WTC11 (cell line): ENCODE data around the gene ULK4. TPM values are rescaled to one million over a fixed set of nuclear protein-coding genes. Genes with fewer than 3 reads are reported as not detected.

Source experiments
- ATAC-seq: fragments of 200-7000 bp; cut with Tn5 transposase; 2 replicates; pipeline ENCODE4 v1.10.0; 2021; ENCODE audit warnings: mild to moderate bottlenecking, moderate library complexity
- CTCF ChIA-PET: fragments of 300-600 bp; sonication (Branson Sonifier 250); formaldehyde crosslinking; loops from one replicate; lab custom pipeline; 2021; ENCODE audit warnings: antibody characterized with exemption; lab: Charles Lee
- POLR2A ChIA-PET: fragments of 350-600 bp; sonication (Branson Sonifier 250); formaldehyde crosslinking; loops from one replicate; lab custom pipeline; 2021; ENCODE audit warnings: antibody characterized with exemption; lab: Charles Lee
- DNase-seq: peaks from one replicate; pipeline ENCODE4 v3.0.0; 2021; ENCODE audit warnings: low spot score
- H3K27ac Mint-ChIP-seq: 2 replicates; pipeline ENCODE4 v1.8.0; 2021; ENCODE audit warnings: mixed read lengths
- H3K27me3 Mint-ChIP-seq: 2 replicates; pipeline ENCODE4 v1.8.0; 2021; ENCODE audit warnings: low read depth, mild to moderate bottlenecking, moderate library complexity, mixed read lengths
- H3K36me3 Mint-ChIP-seq: 2 replicates; pipeline ENCODE4 v1.8.0; 2021; ENCODE audit warnings: mixed read lengths
- H3K4me1 Mint-ChIP-seq: 2 replicates; pipeline ENCODE4 v1.8.0; 2022; ENCODE audit warnings: mixed read lengths
- H3K4me3 Mint-ChIP-seq: 2 replicates; pipeline ENCODE4 v1.8.0; 2021; ENCODE audit warnings: mild to moderate bottlenecking, moderate library complexity, mixed read lengths
- H3K9me3 Mint-ChIP-seq: 2 replicates; pipeline ENCODE4 v1.8.0; 2021; ENCODE audit warnings: mixed read lengths
- ARID4B ChIP-seq: sonication (generic); formaldehyde crosslinking; IDR thresholded peaks from 2 replicates; pipeline ENCODE4 v1.8.0; 2023; ENCODE audit warnings: missing genetic modification reagents, mild to moderate bottlenecking, borderline replicate concordance
- E2F4 ChIP-seq: sonication (generic); formaldehyde crosslinking; IDR thresholded peaks from 2 replicates; pipeline ENCODE4 v1.8.1; 2022; ENCODE audit warnings: low read depth, mild to moderate bottlenecking, moderate library complexity, missing genetic modification reagents, borderline replicate concordance
- ESRRA ChIP-seq: sonication (generic); formaldehyde crosslinking; IDR thresholded peaks from 2 replicates; pipeline ENCODE4 v1.8.1; 2022; ENCODE audit warnings: mild to moderate bottlenecking, missing genetic modification reagents, borderline replicate concordance
- GRHL2 ChIP-seq: fragments of 250-450 bp; sonication (Bioruptor Pico); IDR thresholded peaks from 2 replicates; pipeline ENCODE4 v1.8.0; 2022; ENCODE audit warnings: mild to moderate bottlenecking, moderate library complexity; ENCODE audit not compliant: insufficient replicate concordance, severe bottlenecking
- GTF2I ChIP-seq: fragments of 250-450 bp; sonication (Bioruptor Pico); conservative IDR thresholded peaks from 2 replicates; pipeline ENCODE4 v1.4.0; 2021; ENCODE audit warnings: mild to moderate bottlenecking
- HMGXB4 ChIP-seq: sonication (generic); formaldehyde crosslinking; IDR thresholded peaks from 2 replicates; pipeline ENCODE4 v1.8.1; 2023; ENCODE audit warnings: mild to moderate bottlenecking, moderate library complexity, missing genetic modification reagents
- JAZF1 ChIP-seq: fragments of 250-450 bp; sonication (Bioruptor Pico); IDR thresholded peaks from 2 replicates; pipeline ENCODE4 v1.9.0; 2021; ENCODE audit warnings: moderate library complexity, mild to moderate bottlenecking, inconsistent platforms
- MAX ChIP-seq: sonication (generic); formaldehyde crosslinking; IDR thresholded peaks from 2 replicates; pipeline ENCODE4 v1.8.0; 2022; ENCODE audit warnings: mild to moderate bottlenecking, missing genetic modification reagents
- MYBL2 ChIP-seq: sonication (generic); formaldehyde crosslinking; IDR thresholded peaks from 2 replicates; pipeline ENCODE4 v1.8.1; 2023; ENCODE audit warnings: mild to moderate bottlenecking, moderate library complexity, missing genetic modification reagents
- NR1H2 ChIP-seq: sonication (generic); formaldehyde crosslinking; IDR thresholded peaks from 2 replicates; pipeline ENCODE4 v1.9.0; 2021; ENCODE audit warnings: mild to moderate bottlenecking, moderate library complexity, missing genetic modification reagents
- OVOL2 ChIP-seq: fragments of 250-450 bp; sonication (Bioruptor Pico); IDR thresholded peaks from 2 replicates; pipeline ENCODE4 v1.9.0; 2021; ENCODE audit warnings: mild to moderate bottlenecking, borderline replicate concordance
- PREB ChIP-seq: sonication (generic); formaldehyde crosslinking; IDR thresholded peaks from 2 replicates; pipeline ENCODE4 v1.8.1; 2022; ENCODE audit warnings: mild to moderate bottlenecking, missing genetic modification reagents, moderate library complexity, borderline replicate concordance
- RELA ChIP-seq: sonication (generic); formaldehyde crosslinking; IDR thresholded peaks from 2 replicates; pipeline ENCODE4 v1.8.1; 2022; ENCODE audit warnings: missing genetic modification reagents, mild to moderate bottlenecking, borderline replicate concordance
- SP1 ChIP-seq: sonication (generic); formaldehyde crosslinking; conservative IDR thresholded peaks from 2 replicates; pipeline ENCODE4 v1.8.1; 2022; ENCODE audit warnings: missing genetic modification reagents
- TEAD1 ChIP-seq: sonication (generic); formaldehyde crosslinking; IDR thresholded peaks from 2 replicates; pipeline ENCODE4 v1.8.0; 2022; ENCODE audit warnings: mild to moderate bottlenecking, missing genetic modification reagents
- ZBTB43 ChIP-seq: sonication (generic); formaldehyde crosslinking; IDR thresholded peaks from 2 replicates; pipeline ENCODE4 v1.8.1; 2023; ENCODE audit warnings: mild to moderate bottlenecking, missing genetic modification reagents
- ZNF121 ChIP-seq: sonication (generic); formaldehyde crosslinking; IDR thresholded peaks from 2 replicates; pipeline ENCODE4 v1.8.0; 2023; ENCODE audit warnings: missing genetic modification reagents
- ZNF138 ChIP-seq: sonication (generic); formaldehyde crosslinking; conservative IDR thresholded peaks from 2 replicates; pipeline ENCODE4 v1.8.1; 2022; ENCODE audit warnings: mild to moderate bottlenecking, moderate library complexity, missing genetic modification reagents
- ZNF416 ChIP-seq: fragments of 250-450 bp; sonication (Bioruptor Pico); IDR thresholded peaks from 2 replicates; pipeline ENCODE4 v1.9.0; 2021; ENCODE audit warnings: mild to moderate bottlenecking, inconsistent platforms
- ZNF423 ChIP-seq: fragments of 250-450 bp; sonication (Bioruptor Pico); IDR thresholded peaks from 2 replicates; pipeline ENCODE4 v2.1.2; 2022; ENCODE audit warnings: mild to moderate bottlenecking, moderate library complexity
- ZNF512 ChIP-seq: sonication (generic); formaldehyde crosslinking; IDR thresholded peaks from 2 replicates; pipeline ENCODE4 v1.8.1; 2022; ENCODE audit warnings: missing genetic modification reagents, borderline replicate concordance
- ZNF532 ChIP-seq: fragments of 250-450 bp; sonication (Bioruptor Pico); IDR thresholded peaks from 2 replicates; pipeline ENCODE4 v1.9.0; 2021; ENCODE audit warnings: mild to moderate bottlenecking, borderline replicate concordance
- total RNA-seq: library from RNA; stranded (reverse); gene quantifications from 3 replicates; pipeline ENCODE4 v1.2.3, GENCODE V29; 2021

ULK4 gene
- total RNA-seq, 1 experiment from 2014 or later, result 9.2 TPM

- TF ChIP-seq PREB, result no peak
- TF ChIP-seq MYBL2, result no peak
- no peak for TF ChIP-seq SP1 (CRISPR knock-in tag)
- TF ChIP-seq ZNF138 (CRISPR knock-in tag), result no peak
- no peak for TF ChIP-seq ZNF512
- no peak for TF ChIP-seq ZBTB43
- no peak for TF ChIP-seq JAZF1 (CRISPR knock-in tag)
- TF ChIP-seq OVOL2, result no peak
- TF ChIP-seq TEAD1 (CRISPR knock-in tag), result no peak
- TF ChIP-seq ZNF416 (CRISPR knock-in tag), result no peak
- TF ChIP-seq GTF2I, result no peak
- no peak for TF ChIP-seq NR1H2
- no peak for TF ChIP-seq ZNF121 (CRISPR knock-in tag)
These were observed 749.8 kb downstream of the ULK4 start (continued) for GRCh38 chr3:41212088-41212487.

GRCh38 chr3:41210966-41211365 lies 750.9 kb downstream of the ULK4 start:
- peaks cover 6% of the 10 kb centered on the region for H3K36me3 Mint-ChIP-seq
- no peak overlapping the region for H3K4me3 Mint-ChIP-seq
- POLR2A ChIA-PET, result interaction anchor here (0.9 kb wide), 1 partner anchor 11 kb away, joined by 3 read pairs; the partner anchor contains the start of gene CTNNB1
- peaks cover 81% of the 10 kb centered on the region for H3K4me1 Mint-ChIP-seq
- no peak overlapping the region for H3K27ac Mint-ChIP-seq
- DNase-seq (no peak), ATAC-seq (no peak)
- H3K9me3 Mint-ChIP-seq, result peaks cover 3% of the 10 kb centered on the region; the same call in 1 of the 2 replicates
- CTCF ChIA-PET, result no interaction called here
- H3K27me3 Mint-ChIP-seq, result no peaks in the 10 kb centered on the region
- TF ChIP-seq GRHL2, result no peak
- no peak for TF ChIP-seq ARID4B
- TF ChIP-seq SP1 (CRISPR knock-in tag), result no peak
- no peak for TF ChIP-seq ESRRA (CRISPR knock-in tag)
- TF ChIP-seq E2F4 (CRISPR knock-in tag), result no peak
- no peak for TF ChIP-seq ZNF532
- no peak for TF ChIP-seq HMGXB4 (CRISPR knock-in tag)
- no peak for TF ChIP-seq RELA (CRISPR knock-in tag)
- no peak for TF ChIP-seq ZNF423 (CRISPR knock-in tag)
- no peak for TF ChIP-seq MAX (CRISPR knock-in tag)
